Activated CD4-positive, alpha-beta T cell treated with anti-CD3 and anti-CD28 coated beads, Interleukin-2, Interleukin-4, amounts not matched to agents 100 ng/mL and 50 ng/mL, durations not matched to agents 16 hours and 8 hours (primary cell): Measurements from ENCODE around the gene EFCAB7.
"Not testable (repeated sequence)": the region's sequence is repeated elsewhere in the genome, so short reads cannot be mapped to it uniquely, and the experiment has no call there.

ENCODE experiments used
- DNase-seq: peaks from one replicate; pipeline ENCODE4 v3.0.0-alpha.2; 2020; ENCODE audit warnings: low spot score

The EFCAB7 gene

DNA sequence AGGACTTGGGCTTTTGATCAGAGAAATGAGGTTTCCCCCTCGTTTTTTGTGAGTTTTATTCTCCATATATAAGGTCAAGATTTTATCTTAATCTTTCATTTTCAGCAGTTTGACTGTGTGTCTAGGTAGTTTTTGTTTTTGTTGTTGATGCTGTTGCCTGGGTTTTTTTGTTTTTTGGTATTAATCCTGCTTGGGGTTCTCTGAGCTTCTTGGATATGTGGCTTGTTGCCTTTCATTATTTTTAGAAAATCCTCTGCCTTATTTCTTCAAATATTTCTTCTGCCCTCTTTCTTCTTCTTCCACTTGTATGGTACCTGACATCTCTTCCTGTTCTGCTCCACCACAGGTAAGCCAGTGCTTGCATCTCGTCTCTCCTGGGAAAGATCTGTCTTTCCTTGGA lies 25.0 kb downstream of the EFCAB7 start:
- no peak for DNase-seq

DNA sequence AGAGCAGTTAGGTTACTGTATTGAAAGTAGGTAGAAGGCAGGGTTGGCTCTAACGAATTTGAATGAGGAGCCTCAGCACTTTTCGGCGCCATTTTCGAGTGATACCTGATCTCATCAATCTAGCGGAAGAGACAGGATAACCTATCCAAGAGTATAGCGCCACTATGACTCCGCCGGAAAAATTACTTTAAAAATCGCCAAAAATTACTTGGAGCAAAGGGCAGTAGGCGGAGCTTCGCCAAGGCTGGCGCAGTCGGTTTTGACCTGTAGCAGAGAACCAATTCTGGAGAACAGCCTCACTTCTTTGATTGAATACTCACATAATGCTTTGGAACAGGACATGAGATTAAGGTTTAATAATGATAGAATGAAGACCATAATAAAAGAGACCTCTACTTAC lies 25.6 kb downstream of the EFCAB7 start:
- no peak for DNase-seq

DNA sequence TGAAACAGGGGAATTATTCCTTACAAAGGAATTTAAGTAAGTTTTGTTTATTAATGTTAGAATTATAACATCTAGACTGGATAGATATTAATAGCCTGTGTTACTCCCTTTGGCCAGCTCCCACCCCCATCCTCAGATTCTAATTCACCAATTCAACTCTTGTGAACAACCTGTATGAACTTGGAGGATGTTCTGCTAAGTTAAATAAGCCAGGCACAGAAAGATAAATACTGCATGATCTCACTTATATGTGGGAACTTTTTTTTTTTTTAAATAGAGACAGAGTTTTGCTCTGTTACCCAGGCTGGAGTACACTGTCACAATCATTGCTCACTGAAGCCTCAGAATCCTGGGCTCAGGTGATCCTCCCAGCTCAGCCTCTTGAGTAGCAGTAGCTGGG lies 32.2 kb downstream of the EFCAB7 start:
- DNase-seq = no peak

DNA sequence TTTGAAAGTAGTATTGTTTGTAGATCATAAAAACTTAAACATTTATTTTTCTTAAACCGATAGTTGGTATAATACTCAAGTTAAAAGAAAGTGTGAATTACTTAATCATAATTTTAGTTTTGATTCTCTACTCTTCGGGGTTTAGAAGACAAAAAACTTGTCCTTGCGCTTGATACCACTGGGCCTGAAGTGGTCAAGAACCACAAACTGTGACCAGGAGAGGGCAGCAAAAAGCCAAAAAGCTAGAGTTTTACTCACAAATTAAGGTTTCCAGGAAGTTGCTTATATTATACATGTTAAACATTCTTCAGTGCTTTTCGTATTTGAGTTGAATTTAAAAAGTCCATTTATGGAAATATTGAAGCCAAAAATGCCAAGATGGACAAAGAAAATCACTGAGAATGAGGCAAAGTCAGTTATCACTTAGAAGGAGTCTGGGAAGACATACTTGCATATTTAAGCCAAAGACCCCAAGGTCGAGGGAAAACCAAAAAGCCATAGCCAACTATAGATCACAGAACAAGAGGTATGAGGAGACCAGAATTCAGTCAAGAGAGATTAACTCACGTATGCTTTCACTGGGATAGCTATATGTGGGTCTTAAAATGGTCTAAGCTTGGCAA lies 34.2 kb downstream of the EFCAB7 start:
- peak; percentile 12 for DNase-seq

DNA sequence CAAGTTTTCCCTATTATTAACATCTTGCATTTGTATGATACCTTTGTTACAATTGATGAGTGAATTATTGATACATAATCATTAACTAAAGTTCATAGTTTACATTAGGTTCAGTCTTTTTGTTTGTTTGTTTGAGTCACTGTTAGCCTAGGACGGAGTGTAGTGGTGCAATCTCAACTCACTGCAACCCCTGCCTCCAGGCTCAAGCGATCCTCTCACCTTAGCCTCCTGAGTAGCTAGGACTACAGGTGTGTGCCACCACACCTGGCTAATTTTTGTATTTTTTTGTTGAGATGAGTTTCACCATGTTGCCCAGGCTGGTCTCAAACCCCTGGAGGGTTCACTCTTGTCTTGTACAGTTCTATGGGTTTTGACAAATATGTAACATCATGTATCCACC lies 36.0 kb downstream of the EFCAB7 start:
- no peak for DNase-seq

DNA sequence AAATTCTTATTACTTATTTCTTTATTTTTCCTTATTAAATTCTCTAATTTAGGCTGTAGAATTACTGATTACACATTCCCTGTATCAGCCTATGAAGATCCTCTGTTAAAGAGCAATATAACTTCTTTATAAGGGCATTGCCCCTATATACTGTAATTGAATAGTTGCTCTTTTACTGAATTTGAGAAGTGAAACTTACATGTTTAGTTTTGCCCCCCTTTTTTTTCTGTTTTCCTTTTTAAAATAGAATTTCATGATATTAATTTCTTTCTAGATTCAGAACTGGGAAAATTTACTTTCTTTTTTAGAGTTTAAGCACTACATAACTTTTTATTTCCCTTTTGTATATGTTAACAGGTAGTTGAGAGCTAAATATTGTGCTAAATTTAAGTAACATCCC lies 40.4 kb downstream of the EFCAB7 start:
- no peak for DNase-seq

DNA sequence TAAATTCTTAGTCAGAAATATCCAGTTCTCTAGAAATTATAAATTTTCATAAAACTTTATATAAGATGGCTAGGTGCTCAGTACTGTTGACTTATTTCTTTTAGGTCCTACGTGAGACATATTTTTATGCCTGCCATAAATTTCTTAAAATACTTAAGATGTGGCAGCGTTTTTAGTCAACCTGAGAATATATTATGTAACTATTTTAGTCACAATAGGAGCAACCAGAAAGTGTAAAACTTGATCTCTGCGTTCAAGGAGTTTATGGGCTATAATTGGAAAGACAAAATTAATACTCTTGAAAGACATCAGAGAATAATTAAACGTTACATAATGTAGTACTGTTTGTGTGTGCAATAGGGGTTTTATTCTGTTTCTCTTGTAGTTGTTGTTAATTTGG lies 45.7 kb downstream of the EFCAB7 start:
- no peak for DNase-seq

DNA sequence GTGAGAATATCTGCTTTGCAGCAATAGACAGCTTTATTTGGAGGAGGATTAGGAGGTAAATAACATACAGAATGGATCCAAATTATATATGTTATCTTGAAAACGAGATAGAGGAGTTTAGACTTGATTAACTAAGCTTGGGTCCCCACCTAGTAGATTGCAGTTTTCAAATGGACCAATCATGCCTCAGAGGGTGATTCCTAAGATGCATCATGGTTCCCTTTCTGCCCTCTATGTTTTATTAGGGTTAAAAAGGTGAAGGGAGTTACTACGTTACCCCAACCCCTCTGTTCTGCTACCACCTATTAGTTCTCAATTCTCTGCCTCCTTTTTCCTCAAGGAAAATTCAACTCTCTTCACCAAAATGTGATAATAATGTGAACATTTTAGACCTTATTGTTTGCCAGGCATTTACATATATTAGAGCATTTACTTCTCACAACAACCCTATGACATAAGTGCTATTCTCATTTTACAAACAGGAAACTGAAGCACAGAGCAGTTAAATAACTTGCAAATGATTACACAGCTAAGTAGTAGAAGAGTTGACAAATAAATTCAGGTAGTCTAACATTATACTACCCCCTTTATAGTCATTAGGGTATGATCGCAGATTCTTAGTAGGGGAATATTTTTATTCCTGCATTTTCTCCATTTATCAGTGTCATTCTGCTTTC lies 46.5 kb downstream of the EFCAB7 start:
- no peak for DNase-seq

DNA sequence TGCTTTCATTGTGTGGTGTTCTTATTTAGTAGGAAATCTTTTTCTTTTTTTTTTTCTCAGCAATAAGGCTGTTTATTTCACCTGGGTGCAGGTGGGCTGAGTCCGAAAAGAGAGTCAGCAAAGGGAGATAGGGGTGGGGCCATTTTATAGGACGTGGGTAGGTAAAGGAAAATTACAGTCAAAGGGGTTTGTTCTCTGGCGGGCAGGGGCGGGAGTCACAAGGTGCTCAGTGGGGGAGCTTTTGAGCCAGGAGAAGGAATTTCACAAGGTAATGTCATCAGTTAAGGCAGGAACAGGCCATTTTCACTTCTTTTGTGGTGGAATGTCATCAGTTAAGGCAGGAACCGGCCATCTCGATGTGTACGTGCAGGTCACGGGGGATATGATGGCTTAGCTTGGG lies 49.4 kb downstream of the EFCAB7 start:
- DNase-seq = not testable (repeated sequence)

DNA sequence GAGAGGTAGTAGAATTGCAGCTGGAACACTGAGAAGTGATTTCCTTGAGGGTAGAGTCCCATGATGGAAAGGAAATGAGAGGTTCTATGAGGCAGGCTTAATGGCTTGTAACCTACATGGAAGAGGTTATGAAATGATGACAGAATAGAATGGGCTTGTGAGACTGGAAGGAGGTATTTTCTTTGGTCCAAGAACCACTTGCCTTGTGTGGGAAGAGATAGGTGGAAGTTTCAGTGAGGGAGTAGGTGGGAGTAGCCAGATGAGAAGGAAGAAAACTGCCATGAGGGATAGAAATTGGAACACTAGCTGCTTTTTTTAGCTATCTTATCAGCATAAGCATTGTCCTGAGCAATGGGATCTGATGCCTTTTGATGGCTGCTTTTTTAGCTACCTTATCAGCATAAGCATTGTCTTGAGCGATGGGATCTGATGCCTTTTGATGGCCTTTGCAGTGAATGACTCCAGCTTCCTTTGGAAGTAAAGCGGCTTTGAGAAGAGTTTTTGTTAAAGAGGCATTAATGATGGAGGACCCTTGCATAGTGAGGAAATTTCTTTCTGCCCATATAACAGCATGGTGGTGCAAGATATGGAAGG lies 51.0 kb downstream of the EFCAB7 start:
- DNase-seq = not testable (repeated sequence)

DNA sequence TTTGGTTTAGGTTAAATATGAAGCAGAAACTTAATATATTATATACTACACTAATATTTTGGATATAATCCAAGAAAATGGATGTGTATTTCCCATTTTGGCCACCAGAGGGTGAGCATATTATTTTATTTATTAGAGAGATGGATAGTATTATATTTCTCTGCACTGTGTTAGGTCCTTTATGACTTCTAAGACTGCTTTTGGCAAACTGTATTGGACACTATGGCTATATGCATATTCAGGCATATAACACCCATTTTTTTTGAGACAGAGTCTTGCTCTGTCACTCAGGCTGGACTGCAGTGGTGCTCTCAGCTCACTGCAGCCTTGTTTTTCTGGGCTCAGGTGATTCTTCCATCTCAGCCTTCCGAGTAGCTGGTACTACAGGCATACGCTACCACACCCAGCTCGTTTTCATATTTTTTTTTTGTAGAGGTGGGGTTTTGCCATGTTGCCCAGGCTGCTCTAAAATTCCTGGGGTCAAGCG lies 52.1 kb downstream of the EFCAB7 start:
- peak; percentile 22 for DNase-seq

DNA sequence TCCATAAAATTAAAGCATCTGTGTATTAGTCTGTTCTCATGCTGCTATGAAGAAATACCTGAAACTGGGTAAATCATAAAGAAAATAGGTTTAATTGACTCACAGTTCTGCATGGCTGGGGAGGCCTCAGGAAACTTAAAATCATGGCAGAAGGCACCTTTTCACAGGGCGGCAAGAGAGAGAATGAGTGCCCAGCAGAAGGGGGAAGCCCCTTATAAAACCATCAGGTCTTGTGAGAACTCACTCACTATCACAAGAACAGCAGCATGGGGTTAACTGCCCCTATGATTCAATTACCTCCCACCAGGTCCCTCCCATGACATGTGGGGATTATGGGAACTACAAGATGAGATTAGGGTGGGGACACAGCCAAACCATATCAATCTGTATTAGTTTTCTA lies 63.0 kb downstream of the EFCAB7 start:
- not testable (repeated sequence) for DNase-seq

DNA sequence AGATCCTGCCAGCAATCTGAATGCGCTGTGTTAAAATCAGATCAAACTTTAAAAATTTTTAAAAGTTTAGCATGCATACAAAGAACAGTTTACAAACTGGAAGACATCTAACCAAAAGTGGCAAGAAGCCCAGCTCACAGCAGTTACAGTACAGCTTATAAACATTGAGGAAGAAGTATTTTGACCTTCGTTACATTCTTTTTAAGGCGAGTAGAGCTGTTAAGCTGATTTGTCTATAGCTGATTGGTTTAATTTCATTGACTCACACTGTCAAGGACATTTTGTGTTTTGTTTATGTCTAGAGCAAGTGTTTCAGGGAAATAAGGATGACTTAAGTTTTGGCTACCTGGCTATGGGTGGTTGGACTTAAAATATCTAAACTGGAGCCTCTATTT lies 66.8 kb downstream of the EFCAB7 start:
- DNase-seq = no peak

DNA sequence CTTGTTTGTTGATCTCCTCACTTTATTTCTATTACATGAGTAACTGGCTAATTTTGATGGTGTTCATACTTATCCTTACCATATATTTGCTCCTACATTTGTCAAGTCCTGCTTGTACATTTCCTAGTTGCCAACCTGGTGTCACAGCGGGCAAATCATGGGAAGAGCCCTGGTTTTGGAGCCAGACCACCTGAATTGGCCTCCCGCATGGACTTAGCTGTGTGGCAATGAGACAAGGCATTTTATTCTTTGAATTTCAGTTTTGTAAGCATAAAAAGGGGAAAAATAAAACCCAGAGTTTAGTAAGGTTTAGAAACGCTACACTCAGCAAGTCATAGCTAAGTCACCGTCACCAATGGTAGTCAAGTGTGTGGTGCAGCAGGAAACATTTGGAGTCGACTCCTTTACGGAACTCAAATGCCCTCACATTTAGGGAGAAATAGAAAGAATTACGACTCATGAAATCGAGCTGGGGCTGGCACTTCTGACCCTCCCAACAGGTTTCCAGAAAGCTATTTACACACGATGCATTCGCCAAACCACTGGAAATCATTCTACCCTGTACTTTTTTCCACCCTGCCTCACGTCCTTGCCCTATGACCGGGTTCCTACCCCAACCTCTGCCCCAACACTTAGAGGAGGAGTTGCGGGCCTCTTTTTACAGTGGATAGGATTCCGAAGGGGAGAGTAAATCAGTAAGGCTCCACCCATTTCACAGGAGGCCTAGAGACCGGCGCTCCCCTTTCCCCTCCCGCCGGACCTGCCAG lies 69.4 kb downstream of the EFCAB7 start:
- no peak for DNase-seq

DNA sequence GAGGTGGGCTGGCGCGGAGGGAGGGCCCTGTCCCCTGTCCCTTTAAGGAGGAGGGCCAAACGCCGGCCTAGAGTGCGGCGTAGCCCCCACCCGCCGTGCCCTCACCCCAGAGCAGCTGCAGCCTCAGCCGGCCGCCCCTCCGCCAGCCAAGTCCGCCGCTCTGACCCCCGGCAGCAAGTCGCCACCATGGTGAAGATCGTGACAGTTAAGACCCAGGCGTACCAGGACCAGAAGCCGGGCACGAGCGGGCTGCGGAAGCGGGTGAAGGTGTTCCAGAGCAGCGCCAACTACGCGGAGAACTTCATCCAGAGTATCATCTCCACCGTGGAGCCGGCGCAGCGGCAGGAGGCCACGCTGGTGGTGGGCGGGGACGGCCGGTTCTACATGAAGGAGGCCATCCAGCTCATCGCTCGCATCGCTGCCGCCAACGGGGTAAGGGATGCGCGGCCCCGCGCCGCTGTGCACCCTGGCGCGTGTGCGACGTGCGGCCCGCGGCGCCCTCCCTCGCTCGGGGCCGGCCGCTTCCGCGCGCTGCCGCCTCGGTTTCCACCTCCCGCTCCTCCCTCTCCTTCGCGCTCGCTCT lies 70.1 kb downstream of the EFCAB7 start, which contains the start of gene PGM1:
TSS of gene PGM1 (plus strand) at position 109 of the 583 bp plus-strand sequence. CDS start at position 187, 78 bp downstream.
- peak; percentile 69 for DNase-seq

DNA sequence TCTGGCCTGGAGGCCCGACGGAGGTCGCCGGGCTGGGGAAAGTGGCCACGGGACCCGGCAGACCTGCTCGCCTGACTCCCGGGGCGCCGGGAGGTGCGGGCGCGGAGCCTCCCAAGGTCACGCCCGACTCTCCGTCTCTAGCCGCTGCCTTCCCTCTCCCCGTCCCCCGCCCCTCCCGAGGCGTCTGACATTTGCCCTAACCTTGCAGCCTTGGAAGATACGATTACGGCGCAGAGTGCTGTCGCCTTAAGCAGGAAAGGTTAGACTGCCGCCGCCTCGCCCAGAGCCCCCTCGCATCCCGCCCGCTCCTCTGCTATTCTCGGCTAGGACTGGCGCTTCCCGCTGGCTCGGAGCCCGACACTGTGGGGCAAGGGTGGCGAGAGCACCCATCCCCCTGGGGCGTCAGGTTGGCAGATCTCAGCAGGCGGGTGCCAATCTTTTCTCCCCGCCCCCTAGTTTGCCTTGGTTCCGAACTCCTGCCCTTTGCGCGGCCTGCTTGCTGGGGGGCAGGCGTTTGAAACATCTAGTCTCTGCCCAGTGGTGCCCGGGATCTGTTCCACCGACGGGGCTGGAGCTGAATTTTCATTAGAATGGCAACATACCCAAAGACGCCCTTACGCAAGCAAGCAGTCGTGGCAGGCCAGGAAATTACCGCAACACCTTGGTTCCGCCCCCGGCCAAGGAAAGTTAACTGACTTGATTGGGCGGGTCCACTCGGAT lies 70.7 kb downstream of the EFCAB7 start:
- DNase-seq = peak; percentile 81

DNA sequence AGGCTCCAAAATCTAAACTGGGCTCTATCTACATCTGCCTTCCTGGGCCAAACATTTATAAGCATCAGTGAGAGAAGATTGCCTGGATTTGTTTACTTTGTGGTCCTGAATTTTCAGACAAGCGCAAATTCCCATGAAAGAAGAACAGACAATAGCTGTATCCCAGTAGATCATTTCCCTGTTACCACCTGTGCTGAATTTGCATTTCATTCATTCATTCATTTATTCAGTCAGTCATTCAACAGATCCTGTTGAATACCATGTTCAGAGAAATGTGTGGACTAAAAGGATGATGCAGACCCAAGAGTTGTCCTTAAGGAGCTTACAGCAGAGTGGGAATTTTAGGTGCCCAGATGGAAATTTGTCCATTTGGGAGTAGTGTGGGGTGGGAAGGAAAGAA lies 72.1 kb downstream of the EFCAB7 start:
- DNase-seq = no peak

DNA sequence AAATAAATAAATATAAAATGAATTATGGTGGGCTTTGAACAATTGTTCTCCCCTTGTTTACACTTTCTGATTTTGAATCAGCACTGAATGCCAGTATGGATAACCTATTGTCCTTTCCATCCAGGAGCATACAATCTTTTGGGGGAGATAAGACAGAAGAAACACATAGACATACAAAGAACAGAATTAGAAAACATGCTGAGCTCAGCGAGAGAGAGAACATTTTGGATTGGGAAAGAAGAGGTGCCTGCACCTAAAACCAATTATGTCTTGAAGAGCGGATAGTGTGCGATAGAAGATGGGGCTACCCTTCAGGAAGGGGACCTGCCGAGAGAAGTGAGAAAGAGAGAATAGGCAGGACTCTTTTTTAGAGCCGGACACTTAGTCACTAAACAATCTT lies 76.5 kb downstream of the EFCAB7 start:
- no peak for DNase-seq

DNA sequence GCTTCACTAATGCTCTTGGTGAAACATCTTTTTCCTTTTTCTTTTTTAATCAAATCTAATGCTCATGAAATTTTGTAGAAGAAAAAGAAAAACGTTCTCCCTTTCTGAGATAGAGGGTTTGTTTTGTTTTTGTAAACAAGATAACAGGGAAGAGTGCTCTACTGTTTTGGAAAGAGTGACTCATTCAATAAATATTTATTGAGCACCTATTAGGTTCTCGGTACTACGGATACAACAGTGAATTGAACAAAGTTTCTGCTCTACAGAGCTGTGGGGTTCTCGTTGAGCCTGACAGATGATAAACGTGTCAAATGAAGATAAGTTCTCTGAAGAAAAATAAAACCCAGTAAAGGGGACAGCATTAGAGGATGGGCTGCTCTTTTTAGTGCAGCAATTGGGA lies 76.9 kb downstream of the EFCAB7 start:
- DNase-seq = no peak

DNA sequence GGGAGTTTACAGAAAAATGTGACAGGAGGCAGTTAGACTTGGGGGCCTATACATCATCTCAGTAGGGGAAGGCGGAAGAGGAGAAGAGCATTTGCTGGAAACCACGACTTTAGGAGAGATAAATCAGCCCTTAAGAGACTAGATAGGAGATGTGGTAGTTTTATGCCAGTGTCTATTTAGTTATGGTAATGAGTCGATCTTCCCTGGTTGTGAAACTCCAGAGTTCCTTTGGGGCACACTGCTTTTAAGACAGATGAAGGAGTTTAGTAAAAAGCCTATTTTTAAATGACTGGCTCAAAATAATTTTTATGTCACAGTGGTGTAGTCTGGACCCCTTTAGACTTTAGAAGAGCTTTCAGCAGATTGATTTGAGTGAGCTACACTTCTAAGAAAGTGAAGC lies 77.7 kb downstream of the EFCAB7 start:
- no peak for DNase-seq

DNA sequence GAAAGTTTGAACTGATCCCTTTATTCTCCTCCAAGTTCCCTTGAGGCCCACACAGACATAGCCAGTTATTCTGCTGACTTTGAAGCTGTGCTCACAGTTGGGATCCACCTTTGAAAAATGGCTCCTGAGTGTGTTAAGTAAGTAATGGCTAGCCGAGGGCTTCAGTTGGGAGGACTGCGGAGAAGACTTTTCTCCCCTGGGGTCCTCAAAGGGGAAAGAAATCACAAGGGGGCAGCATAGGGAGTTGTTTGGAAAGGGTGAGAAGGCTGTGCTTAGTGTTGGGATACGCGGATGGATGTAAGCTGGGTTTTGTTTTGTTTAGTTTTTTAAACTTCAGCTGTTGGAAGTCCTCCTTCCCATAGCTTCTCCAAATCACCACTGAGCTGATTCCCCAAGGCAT lies 78.1 kb downstream of the EFCAB7 start:
- no peak for DNase-seq

DNA sequence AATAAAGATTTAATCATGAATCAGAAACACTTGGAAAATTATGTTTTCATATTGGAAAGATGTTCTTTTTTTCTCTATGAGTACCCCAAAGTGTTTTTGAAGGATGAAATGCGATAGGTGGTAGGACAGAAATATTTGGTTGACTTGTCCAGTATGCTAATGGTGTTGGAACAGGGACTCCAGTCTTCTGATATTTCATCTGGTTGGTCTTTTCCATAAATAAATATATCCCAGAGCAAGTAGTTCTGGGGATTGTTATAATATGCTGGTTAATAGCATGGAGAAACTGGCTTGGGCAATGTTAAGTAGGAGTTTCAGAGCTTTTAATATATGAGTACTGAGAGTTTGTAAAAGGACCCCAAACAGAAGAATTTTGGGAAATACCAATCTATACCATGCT lies 78.6 kb downstream of the EFCAB7 start:
- DNase-seq = no peak
